Ascending aorta (tissue), 2 donors: ENCODE results near the gene VSTM4. TPM values are rescaled to one million over a fixed set of nuclear protein-coding genes. Genes with fewer than 3 reads are reported as not detected.

Experiments
- DNase-seq, 2 donors: peaks; one replicate each; pipeline ENCODE4 v3.0.0-alpha.2; 2019; ENCODE audit warnings: low spot score in 2 of 2
- H3K27ac ChIP-seq, 2 donors: fragments of 200-600 bp; sonication (generic); one replicate each; pipeline ENCODE4 v1.5.1; 2016 to 2017; ENCODE audit warnings: mild to moderate bottlenecking in 1 of 2
- H3K27me3 ChIP-seq: fragments of 200-600 bp; sonication (generic); one replicate; pipeline ENCODE4 v1.5.1; 2017
- H3K36me3 ChIP-seq, 2 donors: fragments of 200-600 bp; sonication (generic); one replicate each; pipeline ENCODE4 v1.5.1; 2016
- H3K4me1 ChIP-seq, 2 donors: fragments of 200-600 bp; sonication (generic); one replicate each; pipeline ENCODE4 v1.5.1; 2016 to 2017; ENCODE audit warnings: mild to moderate bottlenecking in 1 of 2
- H3K4me3 ChIP-seq, 2 donors: fragments of 200-600 bp; sonication (generic); one replicate each; pipeline ENCODE4 v1.5.1; 2016 to 2017; ENCODE audit warnings: mild to moderate bottlenecking in 1 of 2
- H3K9me3 ChIP-seq, 2 donors: fragments of 200-600 bp; sonication (generic); one replicate each; pipeline ENCODE4 v1.5.1; 2016
- intact Hi-C: fragments of 100-400 bp; cut with DNase I; formaldehyde crosslinking; loops from one replicate; pipeline ENCODE4 v1.15.1; 2023
- total RNA-seq: library from RNA; depleted of rRNA; stranded (reverse); fragments of >200 nt; gene quantifications from one replicate; pipeline ENCODE4 v1.1.0, GENCODE V29; 2016
- TF ChIP-seq, protein P1 (sequence below), 3 experiments: fragments of 200-600 bp in 2 of 3; fragments of 450-650 bp in 1 of 3; sonication (generic) in 2 of 3; IDR thresholded peaks; one replicate each; pipeline ENCODE4 v1.5.1; 2016 to 2019; ENCODE audit warnings: antibody characterized with exemption in 3 of 3, mild to moderate bottlenecking in 1 of 3, moderate library complexity in 1 of 3

Gene VSTM4
- total RNA-seq, 1 donor from 2014 or later: 17.7 TPM

GRCh38 chr10:48965460-48965859 is 149.9 kb downstream of the VSTM4 start:
- Histone ChIP-seq H3K4me3 (no peak overlapping the region), H3K36me3 (no peaks in the 10 kb centered on the region), H3K9me3 (no peaks in the 10 kb centered on the region), H3K27me3 (no peaks in the 10 kb centered on the region), H3K27ac (no peak overlapping the region), H3K4me1 (no peaks in the 10 kb centered on the region)
- TF ChIP-seq, protein P1, sequence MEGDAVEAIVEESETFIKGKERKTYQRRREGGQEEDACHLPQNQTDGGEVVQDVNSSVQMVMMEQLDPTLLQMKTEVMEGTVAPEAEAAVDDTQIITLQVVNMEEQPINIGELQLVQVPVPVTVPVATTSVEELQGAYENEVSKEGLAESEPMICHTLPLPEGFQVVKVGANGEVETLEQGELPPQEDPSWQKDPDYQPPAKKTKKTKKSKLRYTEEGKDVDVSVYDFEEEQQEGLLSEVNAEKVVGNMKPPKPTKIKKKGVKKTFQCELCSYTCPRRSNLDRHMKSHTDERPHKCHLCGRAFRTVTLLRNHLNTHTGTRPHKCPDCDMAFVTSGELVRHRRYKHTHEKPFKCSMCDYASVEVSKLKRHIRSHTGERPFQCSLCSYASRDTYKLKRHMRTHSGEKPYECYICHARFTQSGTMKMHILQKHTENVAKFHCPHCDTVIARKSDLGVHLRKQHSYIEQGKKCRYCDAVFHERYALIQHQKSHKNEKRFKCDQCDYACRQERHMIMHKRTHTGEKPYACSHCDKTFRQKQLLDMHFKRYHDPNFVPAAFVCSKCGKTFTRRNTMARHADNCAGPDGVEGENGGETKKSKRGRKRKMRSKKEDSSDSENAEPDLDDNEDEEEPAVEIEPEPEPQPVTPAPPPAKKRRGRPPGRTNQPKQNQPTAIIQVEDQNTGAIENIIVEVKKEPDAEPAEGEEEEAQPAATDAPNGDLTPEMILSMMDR (IDR thresholded peaks at IDR 0.05): no peak
- intact Hi-C loops: no loop called here
- DNase-seq: no peak

Other genes starting within 250 kb of the VSTM4 start
- gene LRRC18, start 175.7 kb downstream of the VSTM4 start, total RNA-seq: not detected
- not detected for gene FAM170B, start 18.5 kb upstream of the VSTM4 start, total RNA-seq
- 82.3 TPM for gene TMEM273, start 72.9 kb upstream of the VSTM4 start, total RNA-seq
- not detected for gene C10orf71, start 183.6 kb upstream of the VSTM4 start, total RNA-seq